A673 (cell line): Measurements from ENCODE around the gene SFXN1. TPM values are rescaled to one million over a fixed set of nuclear protein-coding genes. Genes with fewer than 3 reads are reported as not detected.

ENCODE experiments used
- BruUV-seq: library from RNA; stranded (reverse); fragments of 400-500 nt; replicated peaks from 2 replicates; lab custom pipeline; 2021; lab: Mats Ljungman, UMichigan
- CTCF ChIA-PET: fragments of 300-600 bp; sonication (Branson Sonifier 250); formaldehyde crosslinking; loops from one replicate; lab custom pipeline; 2022; ENCODE audit warnings: antibody characterized with exemption; lab: Charles Lee
- POLR2A ChIA-PET: fragments of 300-600 bp; sonication (Branson Sonifier 250); formaldehyde crosslinking; loops from one replicate; lab custom pipeline; 2022; ENCODE audit warnings: antibody characterized with exemption; ENCODE audit not compliant: low non-redundant PET; lab: Charles Lee
- DNase-seq: peaks from one replicate; pipeline ENCODE4 v3.0.0-alpha.2; 2015; ENCODE audit warnings: low spot score
- H3K27ac ChIP-seq: fragments of 200-600 bp; sonication (generic); 2 replicates; pipeline ENCODE4 v1.5.1; 2016; ENCODE audit warnings: mixed run types, low read depth, mild to moderate bottlenecking, mixed read lengths, antibody characterized with exemption, low read length; ENCODE audit not compliant: poor library complexity, severe bottlenecking
- H3K27me3 ChIP-seq: fragments of 200-600 bp; sonication (generic); replicated peaks from 2 replicates; pipeline ENCODE4 v1.6.1; 2017; ENCODE audit warnings: mixed run types, low read depth, mild to moderate bottlenecking, mixed read lengths, antibody characterized with exemption, low read length; ENCODE audit not compliant: insufficient read depth, poor library complexity
- H3K36me3 ChIP-seq: fragments of 200-600 bp; sonication (generic); 2 replicates; pipeline ENCODE4 v1.6.1; 2016; ENCODE audit warnings: mixed run types, mild to moderate bottlenecking, mixed read lengths, antibody characterized with exemption, low read length; ENCODE audit not compliant: insufficient read depth, poor library complexity, severe bottlenecking
- H3K4me1 ChIP-seq: fragments of 200-600 bp; sonication (generic); 2 replicates; pipeline ENCODE4 v1.6.1; 2017; ENCODE audit warnings: mixed run types, mild to moderate bottlenecking, mixed read lengths, antibody characterized with exemption, low read length; ENCODE audit not compliant: insufficient read depth, poor library complexity, severe bottlenecking
- H3K4me3 ChIP-seq: fragments of 200-600 bp; sonication (generic); 2 replicates; pipeline ENCODE4 v1.5.1; 2016; ENCODE audit warnings: low read depth, mixed run types, mild to moderate bottlenecking, mixed read lengths, low read length; ENCODE audit not compliant: poor library complexity, severe bottlenecking
- H3K9me3 ChIP-seq: fragments of 200-600 bp; sonication (generic); 2 replicates; pipeline ENCODE4 v1.6.1; 2016; ENCODE audit warnings: mixed run types, low read depth, mild to moderate bottlenecking, mixed read lengths, antibody characterized with exemption, low read length; ENCODE audit not compliant: poor library complexity, severe bottlenecking
- EZH2 ChIP-seq: fragments of 200-600 bp; sonication (generic); IDR thresholded peaks from 2 replicates; pipeline ENCODE4 v1.6.1; 2017; ENCODE audit warnings: borderline replicate concordance, low read depth, mild to moderate bottlenecking, mixed read lengths, antibody characterized with exemption, low read length; ENCODE audit not compliant: poor library complexity, severe bottlenecking
- intact Hi-C: fragments of 100-400 bp; cut with micrococcal nuclease; formaldehyde crosslinking; loops from one replicate; pipeline ENCODE4 v1.10.0; 2022; ENCODE audit not compliant: unreplicated experiment
- total RNA-seq: library from RNA; stranded (reverse); gene quantifications from 2 replicates; pipeline ENCODE4 v1.2.3, GENCODE V29; 2021
- TF ChIP-seq, protein P1 (sequence below): fragments of 300-800, 200-600 bp; sonication (generic); conservative IDR thresholded peaks from 2 replicates; pipeline ENCODE4 v1.5.1; 2017; ENCODE audit warnings: low read depth, mild to moderate bottlenecking, antibody characterized with exemption, low read length, moderate library complexity, mixed read lengths

Gene SFXN1
- total RNA-seq, 1 experiment from 2014 or later, result 108 TPM

GRCh38 chr5:175535796-175536195 is 57.4 kb downstream of the SFXN1 start:
- no peaks in the 10 kb centered on the region for H3K9me3 ChIP-seq
- DNase-seq, result no peak
- no peak overlapping the region for H3K27ac ChIP-seq
- no peaks in the 10 kb centered on the region for H3K36me3 ChIP-seq
- CTCF ChIA-PET, result no interaction called here
- H3K27me3 ChIP-seq, result peaks cover 9% of the 10 kb centered on the region
- peaks cover 8% of the 10 kb centered on the region for H3K4me1 ChIP-seq
- POLR2A ChIA-PET, result no interaction called here
- intact Hi-C loops, result loop anchor here (2.0 kb wide), 2 partner anchors 161 to 183 kb away; no protein-coding TSS in a partner anchor
- TF ChIP-seq, protein P1, sequence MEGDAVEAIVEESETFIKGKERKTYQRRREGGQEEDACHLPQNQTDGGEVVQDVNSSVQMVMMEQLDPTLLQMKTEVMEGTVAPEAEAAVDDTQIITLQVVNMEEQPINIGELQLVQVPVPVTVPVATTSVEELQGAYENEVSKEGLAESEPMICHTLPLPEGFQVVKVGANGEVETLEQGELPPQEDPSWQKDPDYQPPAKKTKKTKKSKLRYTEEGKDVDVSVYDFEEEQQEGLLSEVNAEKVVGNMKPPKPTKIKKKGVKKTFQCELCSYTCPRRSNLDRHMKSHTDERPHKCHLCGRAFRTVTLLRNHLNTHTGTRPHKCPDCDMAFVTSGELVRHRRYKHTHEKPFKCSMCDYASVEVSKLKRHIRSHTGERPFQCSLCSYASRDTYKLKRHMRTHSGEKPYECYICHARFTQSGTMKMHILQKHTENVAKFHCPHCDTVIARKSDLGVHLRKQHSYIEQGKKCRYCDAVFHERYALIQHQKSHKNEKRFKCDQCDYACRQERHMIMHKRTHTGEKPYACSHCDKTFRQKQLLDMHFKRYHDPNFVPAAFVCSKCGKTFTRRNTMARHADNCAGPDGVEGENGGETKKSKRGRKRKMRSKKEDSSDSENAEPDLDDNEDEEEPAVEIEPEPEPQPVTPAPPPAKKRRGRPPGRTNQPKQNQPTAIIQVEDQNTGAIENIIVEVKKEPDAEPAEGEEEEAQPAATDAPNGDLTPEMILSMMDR, result no peak
- no peak for TF ChIP-seq EZH2
- no TSS peak for BruUV-seq
- H3K4me3 ChIP-seq, result no peak overlapping the region

DNA sequence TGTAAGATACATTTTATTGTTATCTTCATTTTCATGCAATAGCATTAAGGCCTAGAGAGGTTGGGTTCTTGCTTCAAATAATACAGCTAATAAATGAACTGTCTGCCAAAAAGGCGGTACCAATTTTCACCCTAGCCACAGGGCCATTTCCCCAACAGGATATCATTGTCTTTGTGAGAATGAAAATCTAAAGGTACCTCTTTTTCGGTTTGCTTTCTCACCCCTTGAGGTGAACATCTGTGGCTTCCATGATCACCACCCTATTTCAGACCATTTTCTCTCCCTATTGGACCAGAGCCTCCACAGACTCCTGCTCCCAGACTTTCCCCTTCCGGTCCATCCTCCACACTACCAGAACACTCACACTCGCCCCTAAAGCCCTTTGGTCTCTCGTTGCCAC is 60.2 kb downstream of the SFXN1 start:
- Histone ChIP-seq H3K4me3 (no peak overlapping the region), H3K27ac (no peak overlapping the region), H3K9me3 (no peaks in the 10 kb centered on the region), H3K27me3 (peaks cover 9% of the 10 kb centered on the region), H3K4me1 (peaks cover 8% of the 10 kb centered on the region), H3K36me3 (no peaks in the 10 kb centered on the region)
- CTCF ChIA-PET, result no interaction called here
- intact Hi-C loops, result no loop called here
- no TSS peak for BruUV-seq
- POLR2A ChIA-PET, result no interaction called here
- TF ChIP-seq, protein P1, result no peak
- no peak for TF ChIP-seq EZH2
- no peak for DNase-seq

GRCh38 chr5:175539936-175540335 is 61.6 kb downstream of the SFXN1 start:
- Histone ChIP-seq H3K27ac (no peak overlapping the region), H3K4me3 (no peak overlapping the region), H3K36me3 (no peaks in the 10 kb centered on the region), H3K27me3 (peaks cover 15% of the 10 kb centered on the region), H3K9me3 (no peaks in the 10 kb centered on the region), H3K4me1 (peaks cover 8% of the 10 kb centered on the region)
- intact Hi-C loops, result no loop called here
- ChIA-PET CTCF (interaction anchor here (0.6 kb wide), 1 partner anchor 117 kb away, joined by 5 read pairs; no protein-coding TSS in a partner anchor), POLR2A (interaction anchor here (0.7 kb wide), 1 partner anchor 758 kb away, joined by 11 read pairs; no protein-coding TSS in a partner anchor)
- TF ChIP-seq EZH2, result no peak
- TF ChIP-seq, protein P1, result no peak
- no peak for DNase-seq
- no TSS peak for BruUV-seq
